H9 (cell line): ENCODE measurements around the gene LITAF. TPM values are rescaled to one million over a fixed set of nuclear protein-coding genes. Genes with fewer than 3 reads are reported as not detected.

Experiments used
- DNase-seq: peaks from one replicate; pipeline ENCODE4 v3.0.0-alpha.2; 2017
- H2AFZ ChIP-seq: one replicate; pipeline ENCODE4 v1.6.1; 2013; ENCODE audit warnings: mild to moderate bottlenecking, low read length, control low read depth, moderate library complexity
- H2AK5ac ChIP-seq: 2 replicates; pipeline ENCODE4 v1.6.1; 2013; ENCODE audit warnings: low read length, control low read depth, mixed read lengths; ENCODE audit not compliant: insufficient read length
- H2BK120ac ChIP-seq: one replicate; pipeline ENCODE4 v1.6.1; 2013; ENCODE audit warnings: low read depth, mild to moderate bottlenecking, low read length, control low read depth, inconsistent platforms; ENCODE audit not compliant: poor library complexity, severe bottlenecking
- H2BK12ac ChIP-seq: 2 replicates; pipeline ENCODE4 v1.6.1; 2013; ENCODE audit warnings: low read length, control low read depth, mixed read lengths, low read depth; ENCODE audit not compliant: insufficient read length
- H2BK15ac ChIP-seq: 2 replicates; pipeline ENCODE4 v1.6.1; 2013; ENCODE audit warnings: low read depth, low read length, control low read depth
- H2BK20ac ChIP-seq: one replicate; pipeline ENCODE4 v1.6.1; 2013; ENCODE audit warnings: low read depth, mild to moderate bottlenecking, low read length, control low read depth, inconsistent platforms; ENCODE audit not compliant: poor library complexity, severe bottlenecking
- H2BK5ac ChIP-seq: 2 replicates; pipeline ENCODE4 v1.6.1; 2013; ENCODE audit warnings: low read length, control low read depth, mixed read lengths; ENCODE audit not compliant: insufficient read length
- H3K14ac ChIP-seq: 2 replicates; pipeline ENCODE4 v1.6.1; 2013; ENCODE audit warnings: low read length, control low read depth; ENCODE audit not compliant: insufficient read depth
- H3K18ac ChIP-seq: 2 replicates; pipeline ENCODE4 v1.6.1; 2013; ENCODE audit warnings: low read depth, mild to moderate bottlenecking, mixed read lengths, low read length, control low read depth; ENCODE audit not compliant: insufficient read length
- H3K23ac ChIP-seq: 2 replicates; pipeline ENCODE4 v1.6.1; 2013; ENCODE audit warnings: low read length, control low read depth, mixed read lengths, low read depth; ENCODE audit not compliant: insufficient read length
- H3K23me2 ChIP-seq: 2 replicates; pipeline ENCODE4 v1.6.1; 2013; ENCODE audit warnings: low read depth, mild to moderate bottlenecking, mixed read lengths, low read length, control low read depth; ENCODE audit not compliant: insufficient read length, poor library complexity, severe bottlenecking
- H3K27ac ChIP-seq: 2 replicates; pipeline ENCODE4 v1.5.1; 2013; ENCODE audit warnings: low read length, control low read depth, mixed read lengths, low read depth; ENCODE audit not compliant: insufficient read length
- H3K27me3 ChIP-seq: 2 replicates; pipeline ENCODE4 v1.6.1; 2013; ENCODE audit warnings: low read length, control low read depth, inconsistent platforms; ENCODE audit not compliant: insufficient read depth
- H3K4ac ChIP-seq: 2 replicates; pipeline ENCODE4 v1.6.1; 2013; ENCODE audit warnings: low read depth, mild to moderate bottlenecking, control low read depth, inconsistent platforms, low read length, moderate library complexity
- H3K4me1 ChIP-seq: 2 replicates; pipeline ENCODE4 v1.6.1; 2013; ENCODE audit warnings: low read length, control low read depth, inconsistent platforms; ENCODE audit not compliant: insufficient read depth
- H3K4me2 ChIP-seq: 2 replicates; pipeline ENCODE4 v1.6.1; 2013; ENCODE audit warnings: low read length, control low read depth, mixed read lengths; ENCODE audit not compliant: insufficient read length, insufficient read depth
- H3K56ac ChIP-seq: 2 replicates; pipeline ENCODE4 v1.6.1; 2013; ENCODE audit warnings: low read depth, mild to moderate bottlenecking, mixed read lengths, low read length, control low read depth; ENCODE audit not compliant: insufficient read length
- H3K79me1 ChIP-seq: 2 replicates; pipeline ENCODE4 v1.6.1; 2013; ENCODE audit warnings: low read depth, mild to moderate bottlenecking, moderate library complexity, low read length, control low read depth, inconsistent platforms; ENCODE audit not compliant: insufficient read depth, poor library complexity, severe bottlenecking
- H3K79me2 ChIP-seq: 2 replicates; pipeline ENCODE4 v1.6.1; 2013; ENCODE audit warnings: low read length, control low read depth, inconsistent platforms; ENCODE audit not compliant: insufficient read depth
- H3K9ac ChIP-seq: 2 replicates; pipeline ENCODE4 v1.6.1; 2013; ENCODE audit warnings: low read length, control low read depth, mixed read lengths; ENCODE audit not compliant: insufficient read length; ENCODE audit errors: extremely low read depth
- H3K9me3 ChIP-seq: one replicate; pipeline ENCODE4 v1.6.1; 2013; ENCODE audit warnings: low read depth, low read length, inconsistent platforms; ENCODE audit not compliant: control insufficient read depth
- H3T11ph ChIP-seq: one replicate; pipeline ENCODE4 v1.6.1; 2013; ENCODE audit warnings: mild to moderate bottlenecking, low read length, control low read depth, inconsistent platforms
- H4K20me1 ChIP-seq: one replicate; pipeline ENCODE4 v1.6.1; 2013; ENCODE audit not compliant: control insufficient read depth, insufficient read length, insufficient read depth
- H4K5ac ChIP-seq: 2 replicates; pipeline ENCODE4 v1.6.1; 2013; ENCODE audit warnings: low read depth, mild to moderate bottlenecking, mixed read lengths, low read length, control low read depth; ENCODE audit not compliant: insufficient read length
- H4K8ac ChIP-seq: replicated peaks from 2 replicates; pipeline ENCODE4 v1.6.1; 2013; ENCODE audit warnings: low read length, control low read depth, mixed read lengths, low read depth; ENCODE audit not compliant: insufficient read length
- H4K91ac ChIP-seq: 2 replicates; pipeline ENCODE4 v1.6.1; 2013; ENCODE audit warnings: low read depth, mild to moderate bottlenecking, moderate library complexity, mixed read lengths, low read length, control low read depth; ENCODE audit not compliant: insufficient read length
- H3K27ac Mint-ChIP-seq, 3 experiments: 2 replicates in 2 of 3; 3 replicates in 1 of 3; pipeline ENCODE4 v1.8.0; 2020 to 2021; ENCODE audit warnings: mixed read lengths in 3 of 3, mild to moderate bottlenecking in 1 of 3, moderate library complexity in 1 of 3
- H3K27me3 Mint-ChIP-seq: 2 replicates; pipeline ENCODE4 v1.8.0; 2021; ENCODE audit warnings: low read depth, mild to moderate bottlenecking, moderate library complexity, mixed read lengths
- H3K36me3 Mint-ChIP-seq, 3 experiments: 2 replicates in 2 of 3; 3 replicates in 1 of 3; pipeline ENCODE4 v1.8.0; 2020 to 2021; ENCODE audit warnings: low read depth in 3 of 3, mixed read lengths in 3 of 3; ENCODE audit not compliant: insufficient read depth in 1 of 3
- H3K4me1 Mint-ChIP-seq, 2 experiments: 2 replicates each; pipeline ENCODE4 v1.8.0; 2020; ENCODE audit warnings: mixed read lengths in 2 of 2
- H3K4me3 Mint-ChIP-seq, 2 experiments: 2 replicates in 1 of 2; 3 replicates in 1 of 2; pipeline ENCODE4 v1.8.0; 2020 to 2021; ENCODE audit warnings: mild to moderate bottlenecking in 2 of 2, mixed read lengths in 2 of 2, moderate library complexity in 1 of 2
- H3K9me3 Mint-ChIP-seq, 2 experiments: 2 replicates in 1 of 2; 3 replicates in 1 of 2; pipeline ENCODE4 v1.8.0; 2020; ENCODE audit warnings: mild to moderate bottlenecking in 2 of 2, mixed read lengths in 2 of 2, moderate library complexity in 1 of 2
- CTCF ChIP-seq: fragments of 200-600 bp; sonication (generic); conservative IDR thresholded peaks from 3 replicates; pipeline ENCODE4 v1.8.0; 2021; ENCODE audit warnings: antibody characterized with exemption, mild to moderate bottlenecking
- WGBS: extraction: QIAGEN DNeasy Blood & Tissue Kit; methylation state at CpG from one replicate; pipeline ENCODE4 v1.1.7; 2013; ENCODE audit warnings: missing lambda C conversion rate, low lambda C conversion rate, mixed read lengths; ENCODE audit not compliant: insufficient read length; ENCODE audit errors: extremely low coverage; 5-methylcytosine and 5-hydroxymethylcytosine counted together
- total RNA-seq: library from RNA; stranded (reverse); gene quantifications from 2 replicates; pipeline ENCODE4 v1.2.1, GENCODE V29; 2021

Gene LITAF
- total RNA-seq, 1 experiment from 2014 or later: 249 TPM

DNA sequence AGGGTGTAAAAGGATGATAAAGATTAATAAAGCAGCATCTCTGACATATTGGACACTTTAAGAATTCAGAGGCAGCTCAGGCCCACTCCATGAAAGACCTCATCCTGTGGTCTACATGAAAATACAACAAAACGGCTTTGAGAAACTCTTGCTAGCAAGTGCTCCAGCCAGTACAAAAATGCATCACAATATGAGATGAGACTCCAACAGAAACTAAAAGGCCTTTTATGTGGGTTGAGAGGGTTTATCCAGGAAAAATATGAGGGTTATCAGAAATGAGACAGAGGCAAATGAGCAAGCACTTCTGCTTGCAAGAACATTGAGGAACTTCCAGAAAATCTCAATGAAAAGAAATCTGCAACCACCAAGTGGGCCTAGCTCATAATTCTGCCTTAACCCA, 65.7 kb downstream of the LITAF start:
- Histone ChIP-seq H3K14ac (no peak overlapping the region), H3K23ac (no peak overlapping the region), H2BK15ac (no peak overlapping the region), H2BK5ac (no peak overlapping the region), H3K18ac (no peak overlapping the region), H3T11ph (no peak overlapping the region), H3K4ac (no peak overlapping the region), H4K91ac (no peak overlapping the region), H3K79me1 (no peaks in the 10 kb centered on the region), H4K20me1 (no peaks in the 10 kb centered on the region), H3K4me2 (no peak overlapping the region), H3K27me3 (no peaks in the 10 kb centered on the region), H2BK12ac (no peak overlapping the region), H3K9ac (no peak overlapping the region), H3K56ac (no peak overlapping the region), H3K23me2 (no peaks in the 10 kb centered on the region), H2BK20ac (no peak overlapping the region), H3K9me3 (no peaks in the 10 kb centered on the region), H2BK120ac (no peak overlapping the region), H4K8ac (no peak overlapping the region), H3K4me1 (no peaks in the 10 kb centered on the region; the same call in 1 of the 2 replicates), H2AFZ (no peak overlapping the region), H3K27ac (no peak overlapping the region), H2AK5ac (no peak overlapping the region), H4K5ac (no peak overlapping the region), H3K79me2 (no peaks in the 10 kb centered on the region)
- no peak for TF ChIP-seq CTCF
- Mint-ChIP-seq H3K27me3 (peaks cover 4% of the 10 kb centered on the region), H3K36me3 (no peaks in the 10 kb centered on the region; a peak in 1 of 7 replicates), H3K27ac (no peak overlapping the region), H3K9me3 (no peaks in the 10 kb centered on the region; a peak in 1 of 5 replicates), H3K4me1 (peaks cover 26 to 32% of the 10 kb centered on the region in 2 experiments), H3K4me3 (no peak overlapping the region)
- no CpG with 5 or more reads among the region's 1 CpG for WGBS
- no peak for DNase-seq
